GM23338 (cell line): Measurements from ENCODE around the gene TSPAN13. TPM values are rescaled to one million over a fixed set of nuclear protein-coding genes. Genes with fewer than 3 reads are reported as not detected.

Experiments used
- ATAC-seq: fragments of 200-7000 bp; cut with Tn5 transposase; 3 replicates; pipeline ENCODE4 v1.9.1; 2020
- DNase-seq: peaks from one replicate; pipeline ENCODE4 v3.0.0-alpha.2; 2015; ENCODE audit warnings: low spot score
- H2AFZ ChIP-seq: fragments of 200-600 bp; sonication (generic); 2 replicates; pipeline ENCODE4 v1.8.0; 2016; ENCODE audit warnings: antibody characterized with exemption, mild to moderate bottlenecking, moderate library complexity
- H3F3A ChIP-seq: fragments of 200-600 bp; sonication (generic); replicated peaks from 2 replicates; pipeline ENCODE4 v1.8.0; 2017; ENCODE audit warnings: antibody characterized with exemption, mixed run types, low read depth
- H3K27ac ChIP-seq: fragments of 200-600 bp; sonication (generic); 2 replicates; pipeline ENCODE4 v1.6.1; 2016; ENCODE audit warnings: low read depth
- H3K27me3 ChIP-seq: fragments of 200-600 bp; sonication (generic); 2 replicates; pipeline ENCODE4 v1.8.0; 2016; ENCODE audit warnings: mild to moderate bottlenecking, mixed run types, moderate library complexity; ENCODE audit not compliant: insufficient read depth
- H3K36me3 ChIP-seq: fragments of 200-600 bp; sonication (generic); 2 replicates; pipeline ENCODE4 v1.8.0; 2016; ENCODE audit warnings: mild to moderate bottlenecking; ENCODE audit not compliant: insufficient read depth
- H3K4me1 ChIP-seq: fragments of 200-600 bp; sonication (generic); 2 replicates; pipeline ENCODE4 v1.8.0; 2016; ENCODE audit warnings: mild to moderate bottlenecking, moderate library complexity; ENCODE audit not compliant: insufficient read depth
- H3K4me2 ChIP-seq: fragments of 200-600 bp; sonication (generic); 2 replicates; pipeline ENCODE4 v1.7.1; 2017; ENCODE audit warnings: mixed run types
- H3K4me3 ChIP-seq: fragments of 200-600 bp; sonication (generic); 2 replicates; pipeline ENCODE4 v1.6.1; 2016; ENCODE audit warnings: mixed run types
- H3K79me2 ChIP-seq: fragments of 200-600 bp; sonication (generic); replicated peaks from 2 replicates; pipeline ENCODE4 v1.8.0; 2017; ENCODE audit warnings: mild to moderate bottlenecking; ENCODE audit not compliant: insufficient read depth
- H3K9me2 ChIP-seq: fragments of 200-600 bp; sonication (generic); 2 replicates; pipeline ENCODE4 v1.8.0; 2017; ENCODE audit not compliant: insufficient read depth
- H4K20me1 ChIP-seq: fragments of 200-600 bp; sonication (generic); replicated peaks from 2 replicates; pipeline ENCODE4 v1.8.0; 2017; ENCODE audit warnings: mild to moderate bottlenecking; ENCODE audit not compliant: insufficient read depth
- H3K27ac Mint-ChIP-seq: 2 replicates; pipeline ENCODE4 v1.8.0; 2020; ENCODE audit warnings: inconsistent platforms, mild to moderate bottlenecking, moderate library complexity, mixed read lengths
- H3K27me3 Mint-ChIP-seq: 3 replicates; pipeline ENCODE4 v1.8.0; 2022; ENCODE audit warnings: low read depth, mild to moderate bottlenecking, moderate library complexity, mixed read lengths, inconsistent platforms; ENCODE audit not compliant: insufficient read depth, poor library complexity
- H3K36me3 Mint-ChIP-seq: 3 replicates; pipeline ENCODE4 v1.8.0; 2021; ENCODE audit warnings: low read depth, mild to moderate bottlenecking, inconsistent platforms, moderate library complexity, mixed read lengths
- H3K4me1 Mint-ChIP-seq: 3 replicates; pipeline ENCODE4 v1.8.0; 2020; ENCODE audit warnings: mild to moderate bottlenecking, inconsistent platforms, mixed read lengths
- H3K4me3 Mint-ChIP-seq: 3 replicates; pipeline ENCODE4 v1.8.0; 2021; ENCODE audit warnings: moderate library complexity, mild to moderate bottlenecking, inconsistent platforms, mixed read lengths
- H3K9me3 Mint-ChIP-seq: 3 replicates; pipeline ENCODE4 v1.8.0; 2020; ENCODE audit warnings: moderate library complexity, mild to moderate bottlenecking, inconsistent platforms, mixed read lengths
- CREB1 ChIP-seq: fragments of 250-450 bp; sonication (Bioruptor Pico); IDR thresholded peaks from 2 replicates; pipeline ENCODE4 v1.5.0; 2020; ENCODE audit warnings: low read depth, mild to moderate bottlenecking, moderate library complexity
- CTCF ChIP-seq, 2 experiments: fragments of 200-600 bp in 1 of 2; sonication (generic) in 1 of 2; conservative IDR thresholded peaks; 2 replicates each; pipeline versions ENCODE4 v1.5.1 to v1.6.1; 2016 to 2017; ENCODE audit warnings: antibody characterized with exemption in 2 of 2, low read depth in 2 of 2, mild to moderate bottlenecking in 2 of 2, moderate library complexity in 1 of 2
- ETS1 ChIP-seq: IDR thresholded peaks from 2 replicates; pipeline ENCODE4 v1.6.1; 2016; ENCODE audit warnings: antibody characterized with exemption
- EZH2 ChIP-seq: fragments of 200-600 bp; sonication (generic); IDR thresholded peaks from one replicate; pipeline ENCODE4 v1.8.0; 2017; ENCODE audit warnings: antibody characterized with exemption, mild to moderate bottlenecking, low read depth; ENCODE audit not compliant: unreplicated experiment
- NANOG ChIP-seq: IDR thresholded peaks from 2 replicates; pipeline ENCODE4 v1.6.1; 2016; ENCODE audit warnings: antibody characterized with exemption, borderline replicate concordance
- POLR2AphosphoS5 ChIP-seq: IDR thresholded peaks from 2 replicates; pipeline ENCODE4 v1.6.1; 2016; ENCODE audit warnings: antibody characterized with exemption, low read depth
- REST ChIP-seq: IDR thresholded peaks from one replicate; pipeline ENCODE4 v1.6.1; 2018; ENCODE audit warnings: antibody characterized with exemption; ENCODE audit not compliant: unreplicated experiment
- STAT1 ChIP-seq: IDR thresholded peaks from one replicate; pipeline ENCODE4 v1.6.1; 2016; ENCODE audit warnings: antibody characterized with exemption; ENCODE audit not compliant: unreplicated experiment
- ZNF331 ChIP-seq: fragments of 250-450 bp; sonication (Bioruptor Pico); IDR thresholded peaks from 2 replicates; pipeline ENCODE4 v1.5.0; 2020; ENCODE audit warnings: low read depth, mild to moderate bottlenecking, moderate library complexity
- long read RNA-seq: library from polyadenylated mRNA; unstranded; transcript quantifications from one replicate; pipeline ENCODE4 v2.0.0, GENCODE V29; 2020; ENCODE audit not compliant: unreplicated experiment
- polyA plus RNA-seq: library from polyadenylated mRNA; unstranded; fragments of >200 nt; fragmentation: Nextera tagmentation; extraction: Ambion mirVana; gene quantifications from 2 replicates; pipeline ENCODE4 v1.2.1, GENCODE V29; 2016
- total RNA-seq: library from RNA; depleted of rRNA; stranded (reverse); fragments of >200 nt; shearing (Covaris generic); gene quantifications from 2 replicates; pipeline ENCODE4 v1.2.3, GENCODE V29; 2014; rRNA removed

TSPAN13 gene
- total RNA-seq (27.6 and 28.8 TPM in 2 replicates), polyA plus RNA-seq (40.9 and 42.5 TPM in 2 replicates)
- long read RNA-seq, transcript TSPAN13-201 (6 exons, 2,093 nt): major isoform, 22 of 22 reads
- long read RNA-seq, partial matches to known transcripts: 0 of 22 reads
- long read RNA-seq, other reads (novel, unspliced or antisense): 0 of 22 reads

- peaks cover 9% of the 10 kb centered on the region for H3K27me3 Mint-ChIP-seq
- H3K9me3 Mint-ChIP-seq: no peaks in the 10 kb centered on the region; the same call in 2 of the 3 replicates
- H4K20me1 ChIP-seq: peaks cover 14% of the 10 kb centered on the region
- peaks cover 26% of the 10 kb centered on the region; the same call in 2 of the 3 replicates for H3K4me1 Mint-ChIP-seq
- peak within 1 kb of the TSS; percentile 89 for H3K4me3 Mint-ChIP-seq
- H3K4me3 ChIP-seq: peak within 1 kb of the TSS; percentile 86
- H2AFZ ChIP-seq: peak within 1 kb of the TSS; percentile 96
- peak within 1 kb of the TSS; percentile 95 for H3K4me2 ChIP-seq
- H3K4me1 ChIP-seq: peaks cover 21% of the 10 kb centered on the region
- H3K36me3 Mint-ChIP-seq: no peaks in the 10 kb centered on the region; the same call in 2 of the 3 replicates
- DNase-seq (peak; percentile 97), ATAC-seq (peak; percentile 93)
- H3K79me2 ChIP-seq: peaks cover 39% of the 10 kb centered on the region
- peak within 1 kb of the TSS; percentile 85; the same call in 1 of the 2 replicates for H3K27ac Mint-ChIP-seq
- H3F3A ChIP-seq: no peaks in the 10 kb centered on the region
- H3K27me3 ChIP-seq: peaks cover 13% of the 10 kb centered on the region
- peak within 1 kb of the TSS; percentile 34; the same call in 1 of the 2 replicates for H3K27ac ChIP-seq
- TF ChIP-seq EZH2 (no peak), ZNF331 (CRISPR knock-in tag) (no peak), CREB1 (CRISPR knock-in tag) (peak; percentile 72), CTCF (conservative IDR thresholded peaks at IDR 0.05; ENCODE audit: low read depth in 2 of 2) (no peak), NANOG (no peak), REST (no peak), POLR2AphosphoS5 (peak; percentile 63), ETS1 (no peak), STAT1 (no peak)
- no peaks in the 10 kb centered on the region for H3K9me2 ChIP-seq
- no peaks in the 10 kb centered on the region for H3K36me3 ChIP-seq
Observed at GRCh38 chr7:16753102-16753931, at the start of gene TSPAN13. Gene TSPAN13 (plus strand): TSS chr7:16753755. CDS start chr7:16753968, 213 bp downstream.
